ENCODE results near the gene NFE2L3. TPM values are rescaled to one million over a fixed set of nuclear protein-coding genes. Genes with fewer than 3 reads are reported as not detected.
"Not testable (repeated sequence)": the region's sequence is repeated elsewhere in the genome, so short reads cannot be mapped to it uniquely, and the experiment has no call there.

Gene NFE2L3
- polyA plus RNA-seq, 1 donor, result 16.0 TPM

DNA sequence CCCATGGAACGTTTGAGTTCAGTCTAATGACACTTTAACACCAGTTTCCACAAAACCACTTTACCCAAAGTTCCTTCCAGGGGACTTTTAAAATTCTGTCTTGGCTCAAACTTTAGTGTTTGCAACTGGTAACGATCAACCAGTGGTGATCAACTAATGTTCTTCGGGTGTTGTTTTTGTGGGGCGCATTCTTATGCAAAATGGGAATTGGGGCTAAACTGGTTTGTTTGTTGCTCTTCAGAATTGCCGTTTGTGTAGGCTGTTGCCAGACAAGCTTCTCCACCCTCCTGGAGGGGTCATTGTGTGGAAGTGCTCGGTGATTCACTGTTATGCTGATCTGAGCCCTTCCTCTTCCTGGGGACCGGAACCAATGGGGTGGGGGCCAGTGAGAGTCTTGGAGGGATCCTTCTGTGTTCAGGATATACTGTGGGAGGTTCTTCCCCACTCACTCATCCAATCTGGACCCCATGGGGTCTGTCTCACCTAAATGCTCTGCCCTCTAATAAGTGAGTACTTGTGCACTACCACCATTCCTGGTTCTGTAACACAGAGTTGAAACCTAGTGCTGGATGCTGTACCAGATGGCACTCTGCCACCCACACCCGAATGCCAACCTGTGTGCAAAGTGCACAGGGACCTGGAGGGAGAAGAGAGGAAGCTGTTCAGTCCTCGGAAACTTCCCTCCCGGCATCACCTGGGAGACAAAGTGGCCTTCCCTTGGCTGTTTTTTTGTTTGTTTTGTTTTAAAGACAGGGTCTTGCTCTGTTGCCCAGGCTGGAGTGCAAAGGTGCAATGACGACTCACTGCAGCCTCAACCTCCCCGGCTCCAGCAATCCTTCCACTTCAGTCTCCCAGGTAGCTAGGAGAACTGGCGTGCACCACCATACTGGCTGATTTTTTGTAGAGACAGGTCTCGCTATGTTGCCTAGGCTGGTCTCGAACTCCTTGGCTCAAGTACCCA lies 2.1 kb downstream of the NFE2L3 start:
- H3K27me3 ChIP-seq (ENCODE audit: control insufficient read depth, insufficient read depth, low read length), result peaks cover 25% of the 10 kb centered on the region
- peaks cover 20% of the 10 kb centered on the region for H3K4me1 ChIP-seq (ENCODE audit: control insufficient read depth, insufficient read depth, low read length)
- WGBS (ENCODE audit: insufficient coverage, low lambda C conversion rate), result no CpG with 5 or more reads among the region's 15 CpGs
- peak in 1 of 2 donors; percentile 42 for DNase-seq
- H3K27ac ChIP-seq (ENCODE audit: low read length), result no peak overlapping the region
- H3K36me3 ChIP-seq (ENCODE audit: control insufficient read depth, insufficient read depth, low read length), result no peaks in the 10 kb centered on the region
- no peaks in the 10 kb centered on the region for H3K9me3 ChIP-seq (ENCODE audit: control insufficient read depth, low read depth, low read length)
- no peak overlapping the region for H3K4me3 ChIP-seq (ENCODE audit: low read length)

GRCh38 chr7:26155531-26156375 lies 3.8 kb downstream of the NFE2L3 start:
- Histone ChIP-seq H3K4me1 (ENCODE audit: control insufficient read depth, insufficient read depth, low read length) (peaks cover 26% of the 10 kb centered on the region), H3K9me3 (ENCODE audit: control insufficient read depth, low read depth, low read length) (no peaks in the 10 kb centered on the region), H3K36me3 (ENCODE audit: control insufficient read depth, insufficient read depth, low read length) (no peaks in the 10 kb centered on the region), H3K27me3 (ENCODE audit: control insufficient read depth, insufficient read depth, low read length) (peaks cover 25% of the 10 kb centered on the region), H3K4me3 (ENCODE audit: low read length) (no peak overlapping the region), H3K27ac (ENCODE audit: low read length) (no peak overlapping the region)
- WGBS (ENCODE audit: insufficient coverage, low lambda C conversion rate), result 60% methylated on average over 1 of the region's 8 CpGs
- no peak for DNase-seq

- H3K27me3 ChIP-seq (ENCODE audit: control insufficient read depth, insufficient read depth, low read length), result peaks cover 15% of the 10 kb centered on the region
- no peak overlapping the region for H3K27ac ChIP-seq (ENCODE audit: low read length)
- no CpG with 5 or more reads among the region's 20 CpGs for WGBS (ENCODE audit: insufficient coverage, low lambda C conversion rate)
- DNase-seq, result peak in 1 of 2 donors; percentile 60
- no peak overlapping the region for H3K4me3 ChIP-seq (ENCODE audit: low read length)
- H3K4me1 ChIP-seq (ENCODE audit: control insufficient read depth, insufficient read depth, low read length), result peaks cover 23% of the 10 kb centered on the region
- no peaks in the 10 kb centered on the region for H3K36me3 ChIP-seq (ENCODE audit: control insufficient read depth, insufficient read depth, low read length)
- H3K9me3 ChIP-seq (ENCODE audit: control insufficient read depth, low read depth, low read length), result no peaks in the 10 kb centered on the region
Measured at GRCh38 chr7:26156451-26157420, 4.7 kb downstream of the NFE2L3 start.

- no CpG with 5 or more reads among the region's 4 CpGs for WGBS (ENCODE audit: insufficient coverage, low lambda C conversion rate)
- no peaks in the 10 kb centered on the region for H3K36me3 ChIP-seq (ENCODE audit: control insufficient read depth, insufficient read depth, low read length)
- H3K27ac ChIP-seq (ENCODE audit: low read length), result no peak overlapping the region
- peaks cover 21% of the 10 kb centered on the region for H3K4me1 ChIP-seq (ENCODE audit: control insufficient read depth, insufficient read depth, low read length)
- no peak overlapping the region for H3K4me3 ChIP-seq (ENCODE audit: low read length)
- no peak for DNase-seq
- H3K27me3 ChIP-seq (ENCODE audit: control insufficient read depth, insufficient read depth, low read length), result peaks cover 14% of the 10 kb centered on the region
- H3K9me3 ChIP-seq (ENCODE audit: control insufficient read depth, low read depth, low read length), result no peaks in the 10 kb centered on the region
Measured at GRCh38 chr7:26157520-26158105, 5.6 kb downstream of the NFE2L3 start.

- no peaks in the 10 kb centered on the region for H3K36me3 ChIP-seq (ENCODE audit: control insufficient read depth, insufficient read depth, low read length)
- WGBS (ENCODE audit: insufficient coverage, low lambda C conversion rate), result 17% methylated on average over 1 of the region's 2 CpGs
- peak; percentile 69 to 87 for DNase-seq
- H3K9me3 ChIP-seq (ENCODE audit: control insufficient read depth, low read depth, low read length), result no peaks in the 10 kb centered on the region
- H3K27me3 ChIP-seq (ENCODE audit: control insufficient read depth, insufficient read depth, low read length), result peaks cover under 1% of the 10 kb centered on the region
- peak overlapping the region; percentile 13 for H3K27ac ChIP-seq (ENCODE audit: low read length)
- H3K4me3 ChIP-seq (ENCODE audit: low read length), result no peak overlapping the region
- H3K4me1 ChIP-seq (ENCODE audit: control insufficient read depth, insufficient read depth, low read length), result peaks cover 21% of the 10 kb centered on the region
Measured at GRCh38 chr7:26159243-26159642, 7.2 kb downstream of the NFE2L3 start.

- no peaks in the 10 kb centered on the region for H3K9me3 ChIP-seq (ENCODE audit: control insufficient read depth, low read depth, low read length)
- no peak overlapping the region for H3K27ac ChIP-seq (ENCODE audit: low read length)
- no CpG with 5 or more reads among the region's 2 CpGs for WGBS (ENCODE audit: insufficient coverage, low lambda C conversion rate)
- H3K27me3 ChIP-seq (ENCODE audit: control insufficient read depth, insufficient read depth, low read length), result no peaks in the 10 kb centered on the region
- H3K36me3 ChIP-seq (ENCODE audit: control insufficient read depth, insufficient read depth, low read length), result no peaks in the 10 kb centered on the region
- H3K4me1 ChIP-seq (ENCODE audit: control insufficient read depth, insufficient read depth, low read length), result peaks cover 20% of the 10 kb centered on the region
- no peak overlapping the region for H3K4me3 ChIP-seq (ENCODE audit: low read length)
- no peak for DNase-seq
Measured at GRCh38 chr7:26160896-26161295, 8.9 kb downstream of the NFE2L3 start.

GRCh38 chr7:26162431-26162830 lies 10.4 kb downstream of the NFE2L3 start:
- Histone ChIP-seq H3K4me3 (ENCODE audit: low read length) (no peak overlapping the region), H3K4me1 (ENCODE audit: control insufficient read depth, insufficient read depth, low read length) (peaks cover 31% of the 10 kb centered on the region), H3K27me3 (ENCODE audit: control insufficient read depth, insufficient read depth, low read length) (no peaks in the 10 kb centered on the region), H3K9me3 (ENCODE audit: control insufficient read depth, low read depth, low read length) (no peaks in the 10 kb centered on the region), H3K36me3 (ENCODE audit: control insufficient read depth, insufficient read depth, low read length) (no peaks in the 10 kb centered on the region), H3K27ac (ENCODE audit: low read length) (no peak overlapping the region)
- WGBS (ENCODE audit: insufficient coverage, low lambda C conversion rate), result 83% methylated on average over 2 of the region's 2 CpGs
- DNase-seq, result no peak

DNA sequence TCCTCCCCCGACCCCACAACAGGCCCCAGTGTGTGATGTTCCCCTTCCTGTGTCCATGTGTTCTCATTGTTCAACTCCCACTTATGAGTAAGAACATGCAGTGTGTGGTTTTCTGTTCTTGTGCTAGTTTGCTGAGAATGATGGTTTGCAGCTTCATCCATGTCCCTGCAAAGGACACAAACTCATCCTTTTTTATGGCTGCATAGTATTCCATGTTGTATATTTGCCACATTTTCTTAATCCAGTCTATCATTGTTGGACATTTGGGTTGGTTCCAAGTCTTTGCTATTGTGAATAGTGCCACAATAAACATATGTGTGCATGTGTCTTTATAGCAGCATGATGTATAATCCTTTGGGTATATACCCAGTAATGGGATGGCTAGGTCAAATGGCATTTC lies 11.8 kb downstream of the NFE2L3 start:
- not testable (repeated sequence) for H3K27ac ChIP-seq (ENCODE audit: low read length); DNase-seq; H3K4me3 ChIP-seq (ENCODE audit: low read length); H3K9me3 ChIP-seq (ENCODE audit: control insufficient read depth, low read depth, low read length); H3K27me3 ChIP-seq (ENCODE audit: control insufficient read depth, insufficient read depth, low read length); H3K36me3 ChIP-seq (ENCODE audit: control insufficient read depth, insufficient read depth, low read length)
- H3K4me1 ChIP-seq (ENCODE audit: control insufficient read depth, insufficient read depth, low read length), result peaks cover 29% of the 10 kb centered on the region
- WGBS (ENCODE audit: insufficient coverage, low lambda C conversion rate), result no CpG with 5 or more reads among the region's 1 CpG

GRCh38 chr7:26165950-26166683 lies 14.1 kb downstream of the NFE2L3 start:
- Histone ChIP-seq H3K27me3 (ENCODE audit: control insufficient read depth, insufficient read depth, low read length) (no peaks in the 10 kb centered on the region), H3K27ac (ENCODE audit: low read length) (peak overlapping the region; percentile 77), H3K9me3 (ENCODE audit: control insufficient read depth, low read depth, low read length) (no peaks in the 10 kb centered on the region), H3K4me1 (ENCODE audit: control insufficient read depth, insufficient read depth, low read length) (peaks cover 20% of the 10 kb centered on the region), H3K4me3 (ENCODE audit: low read length) (no peak overlapping the region), H3K36me3 (ENCODE audit: control insufficient read depth, insufficient read depth, low read length) (no peaks in the 10 kb centered on the region)
- DNase-seq, result peak in 1 of 2 donors; percentile 32
- WGBS (ENCODE audit: insufficient coverage, low lambda C conversion rate), result 60% methylated on average over 1 of the region's 9 CpGs

Measured in large intestine (tissue), 3 donors.